Thyroid gland (tissue), 4 donors: ENCODE results near the gene FGF10.

Experiments used
- POLR2A ChIP-seq, 2 donors: fragments of 450-650 bp; IDR thresholded peaks; one replicate each; pipeline ENCODE4 v1.6.1; 2017; ENCODE audit warnings: antibody characterized with exemption in 2 of 2, mild to moderate bottlenecking in 2 of 2, moderate library complexity in 1 of 2
- TF ChIP-seq, protein P1 (sequence below), 6 experiments: fragments of 200-600 bp in 3 of 6; fragments of 450-650 bp in 3 of 6; sonication (generic) in 3 of 6; IDR thresholded peaks; one replicate each; pipeline ENCODE4 v1.5.1; 2016 to 2019; ENCODE audit warnings: antibody characterized with exemption in 6 of 6, mild to moderate bottlenecking in 2 of 6, inconsistent platforms in 1 of 6, moderate library complexity in 1 of 6

GRCh38 chr5:44360919-44361318, 28.3 kb downstream of the FGF10 start:
- TF ChIP-seq, protein P1, sequence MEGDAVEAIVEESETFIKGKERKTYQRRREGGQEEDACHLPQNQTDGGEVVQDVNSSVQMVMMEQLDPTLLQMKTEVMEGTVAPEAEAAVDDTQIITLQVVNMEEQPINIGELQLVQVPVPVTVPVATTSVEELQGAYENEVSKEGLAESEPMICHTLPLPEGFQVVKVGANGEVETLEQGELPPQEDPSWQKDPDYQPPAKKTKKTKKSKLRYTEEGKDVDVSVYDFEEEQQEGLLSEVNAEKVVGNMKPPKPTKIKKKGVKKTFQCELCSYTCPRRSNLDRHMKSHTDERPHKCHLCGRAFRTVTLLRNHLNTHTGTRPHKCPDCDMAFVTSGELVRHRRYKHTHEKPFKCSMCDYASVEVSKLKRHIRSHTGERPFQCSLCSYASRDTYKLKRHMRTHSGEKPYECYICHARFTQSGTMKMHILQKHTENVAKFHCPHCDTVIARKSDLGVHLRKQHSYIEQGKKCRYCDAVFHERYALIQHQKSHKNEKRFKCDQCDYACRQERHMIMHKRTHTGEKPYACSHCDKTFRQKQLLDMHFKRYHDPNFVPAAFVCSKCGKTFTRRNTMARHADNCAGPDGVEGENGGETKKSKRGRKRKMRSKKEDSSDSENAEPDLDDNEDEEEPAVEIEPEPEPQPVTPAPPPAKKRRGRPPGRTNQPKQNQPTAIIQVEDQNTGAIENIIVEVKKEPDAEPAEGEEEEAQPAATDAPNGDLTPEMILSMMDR (IDR thresholded peaks at IDR 0.05), result no peak
- TF ChIP-seq POLR2A (IDR thresholded peaks at IDR 0.05), result no peak
